ENCODE data around the gene ARL1.

The ARL1 gene

DNA sequence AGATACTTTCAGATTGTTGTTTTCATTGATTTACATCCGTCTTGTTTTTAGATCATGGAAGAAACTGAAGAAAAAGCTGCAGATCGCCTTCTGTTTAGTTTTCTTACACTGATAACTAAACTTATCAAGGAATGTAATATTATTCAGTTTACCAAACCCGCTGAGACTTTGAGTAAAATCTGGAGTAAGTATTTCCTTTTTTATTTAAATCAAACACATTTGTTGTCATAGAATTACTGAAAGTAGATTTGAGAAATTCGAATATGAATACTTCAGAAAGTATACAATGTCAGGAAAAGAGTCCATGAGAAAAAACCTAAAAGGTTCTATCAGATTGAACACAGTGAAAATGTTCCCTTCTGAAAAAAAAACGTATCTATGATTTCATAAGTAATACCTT lies 32.0 kb downstream of the ARL1 start:
- Mint-ChIP-seq H3K27ac (no peak overlapping the region), H3K4me1 (ENCODE audit: low read depth) (no peaks in the 10 kb centered on the region), H3K27me3 (no peaks in the 10 kb centered on the region), H3K36me3 (ENCODE audit: low read depth) (peaks cover 83% of the 10 kb centered on the region), H3K4me3 (no peak overlapping the region), H3K9me3 (no peaks in the 10 kb centered on the region)
- intact Hi-C loops (cut with micrococcal nuclease) = no loop called here

DNA sequence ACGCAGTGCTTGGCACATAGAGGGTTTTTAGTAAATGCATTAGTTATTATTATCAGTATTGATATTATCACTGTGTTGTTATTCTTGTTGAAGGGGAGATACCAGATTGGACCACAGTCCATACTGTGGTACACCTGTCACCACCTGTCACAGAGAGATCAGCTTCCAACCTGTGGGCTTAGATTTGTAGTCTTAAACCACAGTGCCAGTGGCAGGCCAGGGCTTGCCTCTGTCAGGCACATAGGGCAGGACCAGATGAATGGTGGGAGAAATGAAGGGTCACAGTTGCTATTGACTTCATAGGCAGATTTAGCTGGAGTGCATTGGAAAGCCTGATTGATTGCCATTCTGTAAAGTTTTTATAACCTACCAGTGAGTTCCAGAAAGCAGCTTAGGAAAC lies 35.1 kb downstream of the ARL1 start:
- Mint-ChIP-seq H3K9me3 (no peaks in the 10 kb centered on the region), H3K27me3 (no peaks in the 10 kb centered on the region), H3K4me1 (ENCODE audit: low read depth) (no peaks in the 10 kb centered on the region), H3K27ac (no peak overlapping the region), H3K36me3 (ENCODE audit: low read depth) (peaks cover 85% of the 10 kb centered on the region), H3K4me3 (no peak overlapping the region)
- intact Hi-C loops (cut with micrococcal nuclease) = no loop called here

DNA sequence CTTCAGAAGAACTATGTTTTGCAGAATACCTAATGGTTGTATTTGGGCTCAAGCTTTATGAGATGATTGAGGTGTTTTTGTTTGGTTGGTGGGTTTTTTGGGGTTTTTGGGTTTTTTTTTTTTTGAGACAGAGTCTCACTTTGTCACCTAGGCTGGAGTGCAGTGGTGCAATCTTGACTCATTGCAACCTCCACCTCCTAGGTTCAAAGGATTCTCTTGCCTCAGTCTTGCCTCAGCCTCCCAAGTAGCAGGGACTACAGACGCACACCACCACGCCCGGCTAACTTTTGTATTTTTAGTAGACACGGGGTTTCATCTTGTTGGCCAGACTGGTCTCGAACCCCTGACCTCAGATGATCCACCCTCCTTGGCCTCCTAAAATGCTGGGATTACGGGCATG lies 39.6 kb downstream of the ARL1 start:
- no peaks in the 10 kb centered on the region for H3K4me1 Mint-ChIP-seq (ENCODE audit: low read depth)
- intact Hi-C loops (cut with micrococcal nuclease) = no loop called here
- peaks cover 83% of the 10 kb centered on the region for H3K36me3 Mint-ChIP-seq (ENCODE audit: low read depth)
- no peak overlapping the region for H3K27ac Mint-ChIP-seq
- no peak overlapping the region for H3K4me3 Mint-ChIP-seq
- no peaks in the 10 kb centered on the region for H3K27me3 Mint-ChIP-seq
- no peaks in the 10 kb centered on the region for H3K9me3 Mint-ChIP-seq

- Mint-ChIP-seq H3K36me3 (ENCODE audit: low read depth) (peaks cover 70% of the 10 kb centered on the region), H3K27me3 (no peaks in the 10 kb centered on the region), H3K4me1 (ENCODE audit: low read depth) (peaks cover 9% of the 10 kb centered on the region), H3K4me3 (no peak overlapping the region), H3K9me3 (no peaks in the 10 kb centered on the region), H3K27ac (no peak overlapping the region)
- intact Hi-C loops (cut with micrococcal nuclease) = no loop called here
These were observed 46.1 kb downstream of the ARL1 start for GRCh38 chr12:101361455-101361854.

DNA sequence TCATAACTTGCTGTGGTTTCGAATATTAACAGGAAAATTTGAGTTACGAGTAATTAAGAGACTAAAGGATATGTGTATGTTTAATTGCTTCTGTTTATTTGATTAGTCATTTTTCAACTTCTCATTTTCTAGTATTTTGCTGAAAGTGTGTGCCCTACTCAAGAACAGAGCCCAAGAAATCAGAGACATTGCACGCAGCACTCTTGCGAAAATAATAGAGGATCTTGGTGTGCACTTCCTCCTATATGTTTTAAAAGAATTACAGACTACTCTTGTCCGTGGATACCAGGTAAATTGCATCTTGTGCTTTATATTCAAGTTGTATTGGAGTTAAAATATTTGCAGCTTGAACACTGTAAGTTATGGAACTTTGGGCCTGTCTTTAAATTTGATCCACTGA lies 50.8 kb downstream of the ARL1 start:
- Mint-ChIP-seq H3K27ac (peak overlapping the region; percentile 43), H3K27me3 (no peaks in the 10 kb centered on the region), H3K4me3 (no peak overlapping the region), H3K9me3 (no peaks in the 10 kb centered on the region), H3K36me3 (ENCODE audit: low read depth) (peaks cover 58% of the 10 kb centered on the region), H3K4me1 (ENCODE audit: low read depth) (peaks cover 14% of the 10 kb centered on the region)
- intact Hi-C loops (cut with micrococcal nuclease) = no loop called here

DNA sequence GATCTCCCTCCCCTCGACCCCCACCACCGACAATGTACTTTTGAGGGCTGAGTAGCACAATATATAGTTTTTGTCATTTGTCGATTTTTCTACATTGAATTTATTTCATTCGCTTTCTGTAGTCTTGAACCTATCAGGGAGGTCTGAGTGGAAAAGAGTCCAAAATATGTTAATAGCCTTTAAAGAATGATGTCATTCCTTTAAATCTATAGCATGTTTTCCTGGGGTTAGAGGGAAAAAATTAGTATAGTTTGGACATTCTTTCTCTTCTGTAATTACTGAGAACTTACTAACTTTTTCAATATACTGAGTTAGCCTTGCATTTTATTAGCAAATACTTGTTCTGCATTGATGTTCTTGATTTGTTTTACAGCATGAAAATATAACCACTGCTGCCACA lies 55.9 kb downstream of the ARL1 start:
- no peaks in the 10 kb centered on the region for H3K27me3 Mint-ChIP-seq
- H3K4me1 Mint-ChIP-seq (ENCODE audit: low read depth) = peaks cover 7% of the 10 kb centered on the region
- H3K27ac Mint-ChIP-seq = no peak overlapping the region
- intact Hi-C loops (cut with micrococcal nuclease) = no loop called here
- peaks cover 66% of the 10 kb centered on the region for H3K36me3 Mint-ChIP-seq (ENCODE audit: low read depth)
- no peak overlapping the region for H3K4me3 Mint-ChIP-seq
- no peaks in the 10 kb centered on the region for H3K9me3 Mint-ChIP-seq

GRCh38 chr12:101343893-101344292 lies 63.7 kb downstream of the ARL1 start:
- H3K36me3 Mint-ChIP-seq (ENCODE audit: low read depth) = peaks cover 69% of the 10 kb centered on the region
- no peaks in the 10 kb centered on the region for H3K27me3 Mint-ChIP-seq
- no peak overlapping the region for H3K27ac Mint-ChIP-seq
- peaks cover 5% of the 10 kb centered on the region for H3K4me1 Mint-ChIP-seq (ENCODE audit: low read depth)
- no peak overlapping the region for H3K4me3 Mint-ChIP-seq
- intact Hi-C loops (cut with micrococcal nuclease) = no loop called here
- H3K9me3 Mint-ChIP-seq = no peaks in the 10 kb centered on the region

Data from dendritic cell treated with granulocyte-macrophage colony-stimulating factor and Interleukin-4, amounts not matched to agents 40 ng/mL and 50 ng/mL, for 4 days (primary cell).